AG04449 (cell line): ENCODE results near the gene EDA.

Experiments used
- CTCF ChIA-PET: fragments of 350-600 bp; formaldehyde crosslinking; extraction: SDS; loops from one replicate; lab custom pipeline; 2021; ENCODE audit warnings: antibody characterized with exemption; lab: Yijun Ruan, JAX
- POLR2A ChIA-PET: fragments of 400-600, 350-600 bp; formaldehyde crosslinking; extraction: SDS; loops from one replicate; lab custom pipeline; 2020; ENCODE audit warnings: antibody characterized with exemption, inconsistent platforms; lab: Yijun Ruan, JAX
- DNase-seq: peaks from one replicate; pipeline ENCODE4 v3.0.0-alpha.2; 2010; ENCODE audit warnings: low read depth, low spot score
- H3K4me3 ChIP-seq: 2 replicates; pipeline ENCODE4 v1.5.1; 2011; ENCODE audit warnings: low read depth, mild to moderate bottlenecking, control low read depth, low read length
- TF ChIP-seq, protein P1 (sequence below): IDR thresholded peaks from one replicate; pipeline ENCODE4 v1.5.1; 2011; ENCODE audit warnings: mild to moderate bottlenecking, moderate library complexity, low read length, control low read depth, inconsistent platforms; ENCODE audit not compliant: insufficient read depth; ENCODE audit errors: missing control alignments

The EDA gene

DNA sequence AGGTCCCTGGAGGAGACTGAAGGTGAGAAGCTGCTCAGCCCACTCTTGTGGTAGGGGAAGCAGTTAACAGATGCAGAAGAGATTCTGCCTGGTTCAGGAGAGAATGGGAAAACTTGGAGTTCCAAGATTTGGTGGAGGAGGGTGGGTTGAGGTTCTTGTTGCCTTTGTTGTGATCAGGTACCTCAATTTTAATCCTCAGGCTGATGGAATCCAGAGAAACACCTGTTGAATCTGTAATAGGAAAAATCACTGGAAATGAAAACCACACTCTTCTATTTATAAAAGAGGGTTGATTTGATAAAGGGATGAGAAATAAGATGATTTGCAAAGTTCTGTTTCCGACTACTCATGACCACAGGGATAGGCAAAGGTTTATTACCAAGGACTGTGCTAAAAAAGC lies 132.1 kb downstream of the EDA start:
- DNase-seq, result no peak
- ChIA-PET POLR2A (no interaction called here), CTCF (no interaction called here)
- no peak overlapping the region for H3K4me3 ChIP-seq
- TF ChIP-seq, protein P1, sequence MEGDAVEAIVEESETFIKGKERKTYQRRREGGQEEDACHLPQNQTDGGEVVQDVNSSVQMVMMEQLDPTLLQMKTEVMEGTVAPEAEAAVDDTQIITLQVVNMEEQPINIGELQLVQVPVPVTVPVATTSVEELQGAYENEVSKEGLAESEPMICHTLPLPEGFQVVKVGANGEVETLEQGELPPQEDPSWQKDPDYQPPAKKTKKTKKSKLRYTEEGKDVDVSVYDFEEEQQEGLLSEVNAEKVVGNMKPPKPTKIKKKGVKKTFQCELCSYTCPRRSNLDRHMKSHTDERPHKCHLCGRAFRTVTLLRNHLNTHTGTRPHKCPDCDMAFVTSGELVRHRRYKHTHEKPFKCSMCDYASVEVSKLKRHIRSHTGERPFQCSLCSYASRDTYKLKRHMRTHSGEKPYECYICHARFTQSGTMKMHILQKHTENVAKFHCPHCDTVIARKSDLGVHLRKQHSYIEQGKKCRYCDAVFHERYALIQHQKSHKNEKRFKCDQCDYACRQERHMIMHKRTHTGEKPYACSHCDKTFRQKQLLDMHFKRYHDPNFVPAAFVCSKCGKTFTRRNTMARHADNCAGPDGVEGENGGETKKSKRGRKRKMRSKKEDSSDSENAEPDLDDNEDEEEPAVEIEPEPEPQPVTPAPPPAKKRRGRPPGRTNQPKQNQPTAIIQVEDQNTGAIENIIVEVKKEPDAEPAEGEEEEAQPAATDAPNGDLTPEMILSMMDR, result no peak

DNA sequence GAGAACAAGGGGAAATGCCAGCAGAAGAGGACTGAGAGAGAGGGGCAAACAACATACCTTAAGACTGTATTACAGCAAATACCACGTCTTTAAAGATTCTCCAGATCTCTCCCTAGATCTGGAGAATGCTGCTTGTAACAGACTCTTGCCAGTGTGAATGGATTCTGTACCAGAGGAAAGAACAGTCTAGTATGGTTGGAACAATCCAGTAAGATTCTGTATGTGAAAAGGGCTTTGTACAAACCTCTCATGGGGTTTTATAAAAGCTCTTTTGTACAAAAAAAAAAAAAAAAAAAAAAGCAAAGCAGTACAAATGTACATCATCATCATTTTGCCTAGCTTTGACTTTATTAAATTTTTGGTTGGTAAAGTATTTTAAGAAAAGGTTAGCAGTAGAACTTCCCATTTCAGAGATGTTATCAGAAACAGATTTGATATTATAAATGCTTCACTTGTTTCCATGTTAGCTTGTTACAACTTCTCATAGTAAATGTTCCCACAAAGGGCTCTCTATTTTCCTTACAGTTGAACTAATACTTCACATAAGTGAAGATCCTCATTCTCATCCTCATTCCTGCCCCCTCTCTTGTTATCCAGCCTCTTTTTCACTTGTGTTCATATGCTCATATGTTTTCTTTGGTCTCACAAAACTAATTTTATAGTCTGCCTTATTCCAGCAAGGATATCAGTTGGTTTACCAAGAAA lies 144.2 kb downstream of the EDA start:
- ChIA-PET POLR2A (no interaction called here), CTCF (no interaction called here)

DNA sequence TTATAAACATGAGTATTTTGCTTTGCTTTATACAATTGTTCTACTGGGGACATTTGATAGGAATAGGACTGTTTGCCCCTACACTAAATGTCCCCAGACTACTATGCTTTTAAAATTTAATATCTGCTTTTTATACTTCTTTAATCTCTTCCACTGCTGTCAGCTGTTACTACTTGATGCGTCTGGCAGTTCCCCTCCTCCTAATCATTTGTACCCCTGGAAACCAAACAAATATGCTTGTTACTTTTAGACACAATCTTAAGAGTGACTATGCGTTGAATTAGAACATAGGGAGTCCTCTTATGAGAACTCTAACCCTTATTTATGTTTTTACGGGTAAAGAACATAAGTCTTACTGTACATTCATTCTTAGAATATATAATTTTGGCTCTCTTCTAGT lies 145.7 kb downstream of the EDA start:
- no peak overlapping the region for H3K4me3 ChIP-seq
- POLR2A ChIA-PET, result no interaction called here
- CTCF ChIA-PET, result no interaction called here
- TF ChIP-seq, protein P1, result no peak
- DNase-seq, result no peak

More for the DNA sequence above, 144.2 kb downstream of the EDA start:
- no peak overlapping the region for H3K4me3 ChIP-seq
- DNase-seq, result no peak
- TF ChIP-seq, protein P1, result no peak

DNA sequence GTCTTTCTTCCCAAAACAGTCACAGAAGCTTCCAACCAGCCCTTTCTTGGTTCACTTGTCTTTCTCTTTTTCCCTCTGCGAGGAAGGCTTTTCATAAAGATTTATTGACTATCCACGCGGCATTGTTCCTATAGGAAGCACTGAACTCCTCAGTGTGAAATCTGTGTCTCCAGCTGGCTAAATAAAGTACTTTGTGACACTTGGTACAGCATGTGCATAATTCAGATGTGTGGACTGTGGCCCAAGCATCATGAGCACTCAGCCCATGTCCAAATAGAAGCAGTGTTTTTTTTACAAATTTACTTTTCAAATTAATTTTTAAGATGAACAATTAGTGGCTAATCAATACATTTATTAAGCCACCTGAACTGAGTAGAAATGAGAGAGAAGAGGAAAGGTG lies 146.4 kb downstream of the EDA start:
- TF ChIP-seq, protein P1, result no peak
- CTCF ChIA-PET, result no interaction called here
- no peak for DNase-seq
- H3K4me3 ChIP-seq, result no peak overlapping the region
- POLR2A ChIA-PET, result no interaction called here

DNA sequence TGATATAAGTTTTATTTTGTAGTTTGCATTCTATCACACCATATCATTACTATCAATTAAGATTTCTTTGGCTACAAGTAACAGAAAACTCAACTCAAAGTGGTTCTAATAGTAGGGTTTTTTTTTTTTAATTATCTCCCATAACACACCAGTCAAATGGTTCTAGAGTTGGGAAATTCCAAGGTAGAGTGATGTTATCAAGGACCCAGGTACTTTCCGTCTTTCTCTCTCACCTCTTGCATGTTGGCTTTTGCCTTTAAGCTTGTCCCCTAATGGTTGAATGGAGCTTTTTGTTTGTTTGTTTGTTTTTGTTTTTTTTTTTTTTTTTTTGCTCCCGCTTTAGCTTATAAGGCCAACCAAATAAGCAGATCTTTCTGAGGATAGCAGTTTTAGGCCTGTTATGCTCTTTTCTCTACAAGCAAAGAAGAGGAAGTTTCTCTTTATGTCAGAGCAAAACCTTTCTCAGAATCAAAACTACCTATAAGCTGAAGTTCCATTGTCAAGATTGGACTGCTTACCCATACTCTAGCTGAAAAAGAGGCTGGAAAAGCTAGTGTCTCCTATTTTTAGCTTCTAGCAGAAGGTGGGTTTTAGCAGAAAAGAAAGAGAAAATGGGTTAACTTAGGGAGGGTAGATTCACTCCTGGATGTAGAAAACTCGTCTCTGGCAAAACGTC lies 177.5 kb downstream of the EDA start:
- POLR2A ChIA-PET, result no interaction called here
- CTCF ChIA-PET, result no interaction called here
- H3K4me3 ChIP-seq, result no peak overlapping the region
- DNase-seq, result no peak
- TF ChIP-seq, protein P1, result no peak

DNA sequence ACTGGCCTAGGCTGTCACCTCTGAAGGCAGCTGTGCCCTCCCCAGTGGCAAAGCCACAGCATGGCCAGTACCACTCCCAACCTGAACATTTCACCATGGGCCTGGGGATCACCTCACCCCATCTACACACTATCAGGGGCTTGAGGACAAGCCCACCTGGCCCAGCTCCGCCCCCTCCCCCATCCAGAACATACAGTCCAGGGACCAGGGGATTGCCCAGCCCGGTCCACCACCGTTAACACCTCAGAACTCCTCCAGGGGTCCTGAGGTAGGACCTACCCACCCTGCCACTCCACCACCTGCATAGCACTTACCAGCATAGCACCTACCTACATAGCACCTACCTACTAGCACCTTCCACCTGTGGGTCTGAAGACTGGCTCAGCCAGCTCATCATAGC lies 179.8 kb downstream of the EDA start:
- ChIA-PET CTCF (no interaction called here), POLR2A (no interaction called here)
- no peak overlapping the region for H3K4me3 ChIP-seq
- TF ChIP-seq, protein P1, result no peak
- DNase-seq, result no peak
